ENCODE measurements around the gene IGF1R.

IGF1R gene

GRCh38 chr15:98951493-98952320, 303.4 kb downstream of the IGF1R start:
- WGBS (ENCODE audit: insufficient coverage, insufficient read length): no CpG with 5 or more reads among the region's 19 CpGs
- Histone ChIP-seq H3K27me3 (ENCODE audit: control insufficient read depth, insufficient read depth, low read length) (no peaks in the 10 kb centered on the region), H3K9me3 (ENCODE audit: control insufficient read depth, insufficient read depth, low read length) (no peaks in the 10 kb centered on the region), H3K27ac (ENCODE audit: low read length) (no peak overlapping the region), H3K36me3 (ENCODE audit: control insufficient read depth, insufficient read depth, low read length) (peaks cover 35% of the 10 kb centered on the region), H3K4me3 (ENCODE audit: low read length) (no peak overlapping the region), H3K4me1 (ENCODE audit: control insufficient read depth, insufficient read depth, low read length) (no peaks in the 10 kb centered on the region)
- no peak for DNase-seq (ENCODE audit: low read depth, low spot score)

GRCh38 chr15:98952381-98952803, 304.1 kb downstream of the IGF1R start:
- WGBS (ENCODE audit: insufficient coverage, insufficient read length): no CpG with 5 or more reads among the region's 6 CpGs
- Histone ChIP-seq H3K27ac (ENCODE audit: low read length) (no peak overlapping the region), H3K36me3 (ENCODE audit: control insufficient read depth, insufficient read depth, low read length) (peaks cover 39% of the 10 kb centered on the region), H3K9me3 (ENCODE audit: control insufficient read depth, insufficient read depth, low read length) (no peaks in the 10 kb centered on the region), H3K4me1 (ENCODE audit: control insufficient read depth, insufficient read depth, low read length) (no peaks in the 10 kb centered on the region), H3K4me3 (ENCODE audit: low read length) (no peak overlapping the region), H3K27me3 (ENCODE audit: control insufficient read depth, insufficient read depth, low read length) (no peaks in the 10 kb centered on the region)
- DNase-seq (ENCODE audit: low read depth, low spot score): no peak

GRCh38 chr15:98953000-98953787, 304.9 kb downstream of the IGF1R start:
- H3K27me3 ChIP-seq (ENCODE audit: control insufficient read depth, insufficient read depth, low read length): no peaks in the 10 kb centered on the region
- WGBS (ENCODE audit: insufficient coverage, insufficient read length): no CpG with 5 or more reads among the region's 19 CpGs
- DNase-seq (ENCODE audit: low read depth, low spot score): no peak
- H3K27ac ChIP-seq (ENCODE audit: low read length): no peak overlapping the region
- H3K36me3 ChIP-seq (ENCODE audit: control insufficient read depth, insufficient read depth, low read length): peaks cover 40% of the 10 kb centered on the region
- no peaks in the 10 kb centered on the region for H3K9me3 ChIP-seq (ENCODE audit: control insufficient read depth, insufficient read depth, low read length)
- no peaks in the 10 kb centered on the region for H3K4me1 ChIP-seq (ENCODE audit: control insufficient read depth, insufficient read depth, low read length)
- H3K4me3 ChIP-seq (ENCODE audit: low read length): no peak overlapping the region

GRCh38 chr15:98953968-98954367, 305.6 kb downstream of the IGF1R start:
- no peaks in the 10 kb centered on the region for H3K9me3 ChIP-seq (ENCODE audit: control insufficient read depth, insufficient read depth, low read length)
- WGBS (ENCODE audit: insufficient coverage, insufficient read length): no CpG with 5 or more reads among the region's 16 CpGs
- no peak overlapping the region for H3K4me3 ChIP-seq (ENCODE audit: low read length)
- no peak overlapping the region for H3K27ac ChIP-seq (ENCODE audit: low read length)
- DNase-seq (ENCODE audit: low read depth, low spot score): no peak
- no peaks in the 10 kb centered on the region for H3K27me3 ChIP-seq (ENCODE audit: control insufficient read depth, insufficient read depth, low read length)
- no peaks in the 10 kb centered on the region for H3K4me1 ChIP-seq (ENCODE audit: control insufficient read depth, insufficient read depth, low read length)
- peaks cover 36% of the 10 kb centered on the region for H3K36me3 ChIP-seq (ENCODE audit: control insufficient read depth, insufficient read depth, low read length)

GRCh38 chr15:98954411-98954810, 306.1 kb downstream of the IGF1R start:
- Histone ChIP-seq H3K27ac (ENCODE audit: low read length) (no peak overlapping the region), H3K36me3 (ENCODE audit: control insufficient read depth, insufficient read depth, low read length) (peaks cover 36% of the 10 kb centered on the region), H3K9me3 (ENCODE audit: control insufficient read depth, insufficient read depth, low read length) (no peaks in the 10 kb centered on the region), H3K27me3 (ENCODE audit: control insufficient read depth, insufficient read depth, low read length) (no peaks in the 10 kb centered on the region), H3K4me3 (ENCODE audit: low read length) (no peak overlapping the region), H3K4me1 (ENCODE audit: control insufficient read depth, insufficient read depth, low read length) (no peaks in the 10 kb centered on the region)
- no peak for DNase-seq (ENCODE audit: low read depth, low spot score)
- no CpG with 5 or more reads among the region's 5 CpGs for WGBS (ENCODE audit: insufficient coverage, insufficient read length)

- Histone ChIP-seq H3K4me1 (ENCODE audit: control insufficient read depth, insufficient read depth, low read length) (no peaks in the 10 kb centered on the region), H3K36me3 (ENCODE audit: control insufficient read depth, insufficient read depth, low read length) (peaks cover 33% of the 10 kb centered on the region), H3K4me3 (ENCODE audit: low read length) (no peak overlapping the region), H3K27ac (ENCODE audit: low read length) (no peak overlapping the region), H3K9me3 (ENCODE audit: control insufficient read depth, insufficient read depth, low read length) (no peaks in the 10 kb centered on the region), H3K27me3 (ENCODE audit: control insufficient read depth, insufficient read depth, low read length) (no peaks in the 10 kb centered on the region)
- DNase-seq (ENCODE audit: low read depth, low spot score): no peak
- no CpG with 5 or more reads among the region's 8 CpGs for WGBS (ENCODE audit: insufficient coverage, insufficient read length)
Measured at GRCh38 chr15:98955331-98955730, 307.0 kb downstream of the IGF1R start.

- no CpG with 5 or more reads among the region's 25 CpGs for WGBS (ENCODE audit: insufficient coverage, insufficient read length)
- no peak for DNase-seq (ENCODE audit: low read depth, low spot score)
- Histone ChIP-seq H3K9me3 (ENCODE audit: control insufficient read depth, insufficient read depth, low read length) (no peaks in the 10 kb centered on the region), H3K27ac (ENCODE audit: low read length) (no peak overlapping the region), H3K4me3 (ENCODE audit: low read length) (no peak overlapping the region), H3K36me3 (ENCODE audit: control insufficient read depth, insufficient read depth, low read length) (peaks cover 36% of the 10 kb centered on the region), H3K4me1 (ENCODE audit: control insufficient read depth, insufficient read depth, low read length) (no peaks in the 10 kb centered on the region), H3K27me3 (ENCODE audit: control insufficient read depth, insufficient read depth, low read length) (no peaks in the 10 kb centered on the region)
Measured at GRCh38 chr15:98955961-98956723, 307.8 kb downstream of the IGF1R start.

- WGBS (ENCODE audit: insufficient coverage, insufficient read length): no CpG with 5 or more reads among the region's 39 CpGs
- DNase-seq (ENCODE audit: low read depth, low spot score): no peak
- Histone ChIP-seq H3K27ac (ENCODE audit: low read length) (no peak overlapping the region), H3K4me3 (ENCODE audit: low read length) (no peak overlapping the region), H3K4me1 (ENCODE audit: control insufficient read depth, insufficient read depth, low read length) (no peaks in the 10 kb centered on the region), H3K27me3 (ENCODE audit: control insufficient read depth, insufficient read depth, low read length) (no peaks in the 10 kb centered on the region), H3K9me3 (ENCODE audit: control insufficient read depth, insufficient read depth, low read length) (no peaks in the 10 kb centered on the region), H3K36me3 (ENCODE audit: control insufficient read depth, insufficient read depth, low read length) (peaks cover 40% of the 10 kb centered on the region)
Measured at GRCh38 chr15:98956796-98957553, 308.6 kb downstream of the IGF1R start.

GRCh38 chr15:98957655-98958054, 309.3 kb downstream of the IGF1R start:
- H3K27ac ChIP-seq (ENCODE audit: low read length): no peak overlapping the region
- H3K36me3 ChIP-seq (ENCODE audit: control insufficient read depth, insufficient read depth, low read length): peaks cover 38% of the 10 kb centered on the region
- no peak for DNase-seq (ENCODE audit: low read depth, low spot score)
- H3K9me3 ChIP-seq (ENCODE audit: control insufficient read depth, insufficient read depth, low read length): no peaks in the 10 kb centered on the region
- WGBS (ENCODE audit: insufficient coverage, insufficient read length): no CpG with 5 or more reads among the region's 6 CpGs
- no peak overlapping the region for H3K4me3 ChIP-seq (ENCODE audit: low read length)
- no peaks in the 10 kb centered on the region for H3K27me3 ChIP-seq (ENCODE audit: control insufficient read depth, insufficient read depth, low read length)
- H3K4me1 ChIP-seq (ENCODE audit: control insufficient read depth, insufficient read depth, low read length): no peaks in the 10 kb centered on the region

- Histone ChIP-seq H3K4me3 (ENCODE audit: low read length) (no peak overlapping the region), H3K9me3 (ENCODE audit: control insufficient read depth, insufficient read depth, low read length) (no peaks in the 10 kb centered on the region), H3K27me3 (ENCODE audit: control insufficient read depth, insufficient read depth, low read length) (no peaks in the 10 kb centered on the region), H3K36me3 (ENCODE audit: control insufficient read depth, insufficient read depth, low read length) (peaks cover 38% of the 10 kb centered on the region), H3K27ac (ENCODE audit: low read length) (no peak overlapping the region), H3K4me1 (ENCODE audit: control insufficient read depth, insufficient read depth, low read length) (no peaks in the 10 kb centered on the region)
- no CpG with 5 or more reads among the region's 11 CpGs for WGBS (ENCODE audit: insufficient coverage, insufficient read length)
- DNase-seq (ENCODE audit: low read depth, low spot score): no peak
Measured at GRCh38 chr15:98958076-98958475, 309.7 kb downstream of the IGF1R start.
